HG03378 (cell line): ENCODE results near the gene SLC4A11.
"Not testable (repeated sequence)": the region's sequence is repeated elsewhere in the genome, so short reads cannot be mapped to it uniquely, and the experiment has no call there.

Experiments used
- ATAC-seq: cut with Tn5 transposase; IDR thresholded peaks from one replicate; pipeline ENCODE4 v1.9.1; 2021; ENCODE audit warnings: mild to moderate bottlenecking, moderate library complexity; ENCODE audit not compliant: unreplicated experiment

The SLC4A11 gene

GRCh38 chr20:3229158-3229557 is 9.8 kb downstream of the SLC4A11 start:
- no peak for ATAC-seq

GRCh38 chr20:3228750-3229032 is 10.3 kb downstream of the SLC4A11 start:
- ATAC-seq, result no peak

GRCh38 chr20:3227936-3228749 is 10.8 kb downstream of the SLC4A11 start:
- no peak for ATAC-seq

- ATAC-seq, result no peak
Observed at GRCh38 chr20:3227506-3227905, 11.5 kb downstream of the SLC4A11 start.

GRCh38 chr20:3226864-3227263 is 12.1 kb downstream of the SLC4A11 start:
- no peak for ATAC-seq

- ATAC-seq, result no peak
Observed at GRCh38 chr20:3226093-3226492, 12.9 kb downstream of the SLC4A11 start.

GRCh38 chr20:3224681-3225421 is 14.1 kb downstream of the SLC4A11 start:
- no peak for ATAC-seq

GRCh38 chr20:3223994-3224680 is 14.9 kb downstream of the SLC4A11 start:
- no peak for ATAC-seq

- ATAC-seq, result no peak
Observed at GRCh38 chr20:3223651-3223993, 15.4 kb downstream of the SLC4A11 start.

GRCh38 chr20:3222635-3223600 is 16.1 kb downstream of the SLC4A11 start:
- ATAC-seq, result no peak

- ATAC-seq, result no peak
Observed at GRCh38 chr20:3221398-3222226, 17.4 kb downstream of the SLC4A11 start.

- no peak for ATAC-seq
Observed at GRCh38 chr20:3218307-3218988, 20.5 kb downstream of the SLC4A11 start.

- ATAC-seq, result not testable (repeated sequence)
Observed at GRCh38 chr20:3215359-3215917, 23.6 kb downstream of the SLC4A11 start.

GRCh38 chr20:3213226-3213625 is 25.8 kb downstream of the SLC4A11 start:
- no peak for ATAC-seq

- ATAC-seq, result no peak
Observed at GRCh38 chr20:3210346-3210745, 28.6 kb downstream of the SLC4A11 start.

GRCh38 chr20:3209946-3210317 is 29.1 kb downstream of the SLC4A11 start:
- no peak for ATAC-seq

- ATAC-seq, result no peak
Observed at GRCh38 chr20:3209257-3209945, 29.6 kb downstream of the SLC4A11 start, which contains the start of gene ITPA. TSS of gene ITPA (plus strand) at chr20:3209498. CDS start at chr20:3209552, 54 bp downstream.

- ATAC-seq, result no peak
Observed at GRCh38 chr20:3208786-3209256, 30.2 kb downstream of the SLC4A11 start.
